Activated CD8-positive, alpha-beta memory T cell treated with anti-CD3 and anti-CD28 coated beads for 1 hour (primary cell): ENCODE data around the gene EHD4.
A peak's percentile ranks its signal among the peaks of the same experiment; 100 is the strongest.

Experiments used
- DNase-seq, 2 donors: peaks; one replicate each; pipeline ENCODE4 v3.0.0-alpha.2; 2020; ENCODE audit warnings: low read depth in 1 of 2; ENCODE audit errors: extremely low read depth in 1 of 2

EHD4 gene

DNA sequence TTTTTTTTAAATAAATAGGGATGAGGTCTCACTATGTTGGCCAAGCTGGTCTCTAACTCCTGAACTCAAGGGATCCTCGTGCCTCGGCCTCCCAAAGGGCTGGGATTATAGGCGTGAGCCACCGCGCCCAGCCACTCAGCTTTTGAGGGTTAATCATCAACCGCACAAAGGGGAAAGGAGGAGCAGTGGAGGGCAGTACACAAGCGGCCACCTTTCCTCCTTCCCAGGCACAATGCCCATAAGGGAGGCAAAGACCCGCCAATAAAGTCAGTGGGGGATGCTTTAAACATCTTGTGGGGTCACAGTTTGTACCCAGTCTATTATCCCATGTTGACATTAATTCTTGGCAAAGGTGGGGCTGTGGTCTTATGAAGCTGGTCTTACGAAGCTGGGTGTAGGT is 32.4 kb downstream of the EHD4 start:
- no peak for DNase-seq

DNA sequence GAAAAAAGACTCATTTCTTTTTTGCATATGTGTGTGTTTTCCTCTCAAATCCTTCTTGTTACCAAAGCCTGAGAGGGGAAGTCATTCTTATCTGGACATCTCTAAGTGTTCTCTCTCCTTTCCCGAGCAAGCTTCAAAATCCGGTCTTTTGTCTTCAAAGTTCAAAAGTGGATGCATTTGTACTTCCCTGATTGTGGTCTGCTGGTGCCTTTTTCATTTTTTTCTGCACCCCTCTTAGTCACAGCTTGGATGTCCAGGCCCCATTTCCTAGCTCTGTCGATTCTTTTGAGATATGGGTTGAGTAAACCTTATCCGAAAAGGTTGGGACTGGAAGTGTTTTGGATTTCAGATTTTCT is 34.8 kb downstream of the EHD4 start:
- no peak for DNase-seq

DNA sequence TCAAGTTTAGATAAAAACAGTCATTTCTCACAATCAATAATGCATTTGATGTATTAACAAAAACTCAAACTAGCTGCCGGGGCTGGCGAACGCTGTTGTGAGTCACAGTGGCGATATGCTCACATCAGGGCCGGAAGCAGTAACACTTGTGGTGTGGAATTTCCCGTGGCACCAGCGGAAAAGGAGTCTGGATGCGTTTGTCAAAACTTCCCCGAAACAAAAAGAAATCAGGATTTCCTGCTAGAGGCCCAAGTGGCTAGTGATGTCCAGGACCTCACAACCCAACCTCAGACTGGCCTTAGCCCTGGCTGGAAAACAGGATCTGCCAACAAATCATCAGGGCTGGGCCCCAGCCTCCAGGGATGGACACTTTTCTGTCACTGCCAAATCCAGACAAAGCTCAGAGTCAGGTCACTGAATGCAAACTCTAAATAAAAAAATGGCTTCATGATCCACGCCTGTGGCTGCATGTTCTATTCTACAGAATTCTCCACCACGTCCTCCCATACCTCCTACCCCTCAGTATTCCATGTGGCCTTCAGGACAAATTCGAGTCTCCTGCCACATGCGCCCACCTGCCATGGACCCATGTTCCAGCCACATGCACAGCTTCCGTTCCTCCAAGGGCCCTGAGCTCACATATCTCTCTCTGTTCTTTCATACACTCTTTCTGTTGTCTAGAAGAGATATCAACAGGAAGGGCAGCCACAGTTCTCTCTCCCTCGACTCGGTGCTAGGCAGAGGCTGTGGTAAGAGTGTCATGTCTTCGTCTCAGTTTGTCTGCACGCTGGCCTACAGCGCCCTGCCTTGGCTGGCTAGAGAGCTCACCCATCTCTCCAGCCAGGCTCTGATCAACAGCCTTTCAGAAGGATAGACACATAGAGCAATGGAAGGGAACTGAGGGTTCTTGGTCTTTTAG is 35.4 kb downstream of the EHD4 start:
- peak; percentile 44 to 46 for DNase-seq

DNA sequence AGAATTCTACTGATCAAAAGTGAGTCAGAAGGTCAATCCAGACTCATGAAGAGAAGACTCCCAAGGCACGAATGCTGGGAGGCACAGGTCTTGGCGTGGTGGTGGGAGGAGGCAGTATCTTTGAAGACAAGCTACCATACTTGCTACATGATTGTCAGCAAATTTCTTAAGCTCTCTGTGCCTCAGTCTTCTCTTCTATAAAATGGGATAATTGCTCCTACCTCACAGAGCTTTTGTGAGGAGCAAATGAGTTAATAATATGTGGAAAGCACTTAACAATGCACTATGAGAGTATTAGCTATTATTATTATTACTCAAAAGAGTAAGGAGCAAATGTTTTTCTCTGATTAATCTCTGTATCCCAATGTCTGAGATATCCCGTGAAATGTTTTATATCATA is 36.2 kb downstream of the EHD4 start:
- no peak for DNase-seq

DNA sequence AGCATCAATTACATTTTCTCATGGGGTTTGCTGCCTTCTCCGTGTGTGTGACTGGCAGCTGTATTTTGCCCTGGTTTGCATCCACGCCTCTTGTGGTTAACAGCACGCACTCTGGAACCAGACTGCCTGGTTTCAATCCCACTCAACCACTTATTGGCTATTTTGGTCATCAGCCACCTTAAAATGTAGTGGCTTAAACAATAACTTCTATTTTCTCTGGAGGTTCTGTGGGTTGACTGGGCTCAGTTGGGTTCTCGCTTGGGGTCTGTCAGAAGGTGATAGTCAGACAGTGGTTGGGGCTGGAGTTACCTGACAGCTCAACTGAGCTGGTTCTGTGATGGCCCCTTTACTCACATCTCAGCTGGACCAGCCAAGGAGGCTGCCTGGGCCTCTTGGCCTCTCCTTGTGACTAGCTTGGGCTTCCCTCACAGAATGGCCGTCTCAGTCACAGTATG is 36.8 kb downstream of the EHD4 start:
- no peak for DNase-seq

DNA sequence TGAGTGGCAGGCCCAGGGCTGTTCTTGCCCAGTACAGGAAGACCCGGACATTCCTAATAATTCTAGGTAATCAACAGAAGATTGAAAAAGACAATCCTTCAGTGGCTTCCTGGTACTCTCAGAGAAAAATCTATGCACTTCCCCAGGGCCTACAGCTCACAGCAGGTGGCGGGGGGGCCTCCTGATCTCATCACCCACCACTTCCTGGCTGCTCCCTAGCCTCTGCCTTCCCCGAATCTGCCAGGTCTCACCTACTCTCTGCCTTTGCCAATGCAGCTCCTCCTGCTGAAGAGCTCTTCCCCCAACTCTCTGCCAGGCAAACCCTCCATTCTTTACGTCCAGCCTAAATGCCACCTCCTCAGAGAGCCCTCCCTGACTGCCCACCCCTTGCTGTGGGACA is 37.5 kb downstream of the EHD4 start:
- DNase-seq: peak; percentile 36 to 53

DNA sequence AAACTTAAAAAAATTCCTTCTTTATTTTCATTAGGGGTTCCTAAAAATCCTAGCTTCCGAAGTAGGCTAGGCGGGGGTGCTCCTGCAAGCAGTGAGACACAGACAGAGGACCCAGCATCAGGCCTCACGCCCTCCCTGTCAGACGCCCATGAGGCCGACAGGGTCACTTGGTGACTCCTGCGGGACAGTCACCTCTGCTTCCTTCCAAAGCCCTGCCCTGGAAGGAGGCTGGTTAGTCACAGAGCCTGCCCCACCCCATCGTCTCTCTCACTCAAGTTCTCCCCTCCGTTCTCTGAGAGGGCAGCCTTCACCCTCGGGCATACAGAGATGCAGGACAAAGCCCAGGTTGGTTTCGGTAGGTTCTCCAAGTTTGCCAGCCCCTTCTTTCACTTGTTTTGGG is 38.6 kb downstream of the EHD4 start:
- DNase-seq: no peak

DNA sequence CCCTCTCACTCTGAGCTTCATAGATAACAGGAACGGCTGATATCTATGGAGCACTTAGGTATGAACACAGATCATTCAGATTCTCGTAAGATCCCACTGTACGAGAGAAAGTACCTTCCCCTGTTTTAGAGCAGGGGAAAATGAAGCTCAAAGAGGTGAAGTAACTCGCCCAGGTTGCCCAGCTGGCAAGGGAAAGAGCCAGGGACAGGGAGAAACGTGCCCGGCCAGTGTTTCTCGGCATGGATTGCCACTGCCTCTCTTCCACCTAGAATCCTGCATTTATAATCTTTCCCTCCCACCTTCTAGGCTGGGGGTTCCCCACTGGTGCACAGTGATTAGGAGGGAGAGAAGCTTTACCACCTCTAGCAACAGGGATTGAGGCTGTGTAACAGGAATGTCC is 39.0 kb downstream of the EHD4 start:
- DNase-seq: no peak

DNA sequence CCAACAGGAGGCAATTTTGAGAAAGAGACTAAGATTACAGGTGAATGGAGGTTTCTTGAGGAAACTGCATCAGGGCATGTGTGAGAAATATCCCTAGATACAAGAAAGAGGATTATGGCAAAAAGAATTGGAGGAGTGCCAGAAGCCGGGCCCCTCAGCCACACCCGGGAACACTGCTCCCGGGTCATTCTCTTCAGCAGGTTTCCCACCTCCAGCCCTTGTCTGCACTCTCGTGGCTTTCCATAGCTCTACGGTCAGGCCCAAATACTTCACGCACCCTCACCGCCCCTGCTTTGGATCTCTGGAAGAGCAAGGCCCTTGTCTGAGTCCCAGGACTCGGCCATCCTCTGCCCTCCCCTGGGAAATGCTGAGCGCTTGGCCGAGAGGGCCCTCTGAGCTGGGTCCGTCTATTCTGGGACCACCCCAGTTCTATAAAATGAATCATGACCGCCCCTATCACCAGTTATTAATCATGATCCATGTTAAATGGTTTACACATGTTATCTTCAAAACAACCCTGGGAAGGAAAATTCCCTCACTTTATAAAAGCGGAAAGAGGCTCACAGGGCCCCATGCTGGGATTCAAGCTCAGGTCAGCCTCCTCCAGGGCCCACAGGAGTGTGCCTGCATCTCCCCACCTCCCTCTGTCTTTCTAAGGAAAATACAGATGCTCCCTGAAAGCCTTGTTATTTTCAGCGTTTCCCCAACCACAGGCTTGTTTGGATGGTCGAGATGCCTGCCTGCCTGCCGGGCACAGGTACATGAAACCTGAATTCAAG is 39.7 kb downstream of the EHD4 start:
- no peak for DNase-seq

DNA sequence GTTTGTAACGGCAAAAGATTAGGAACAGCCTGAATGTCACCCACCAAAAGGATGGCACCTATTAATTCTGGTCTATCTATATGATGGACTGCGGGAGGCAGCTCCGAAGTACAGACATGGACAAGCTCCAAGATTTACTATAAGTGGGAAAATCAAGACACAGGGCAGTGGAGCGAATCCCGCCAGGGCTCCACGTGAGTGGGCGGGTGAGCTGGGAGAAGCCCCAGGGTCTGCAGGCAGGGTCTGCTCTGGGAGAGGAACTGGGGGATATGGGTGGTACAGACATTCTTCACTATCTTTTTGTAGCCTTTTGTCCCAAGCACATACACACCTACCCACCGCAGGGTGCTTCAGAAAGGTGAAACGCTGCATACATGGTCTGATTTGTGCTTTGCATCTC is 40.3 kb downstream of the EHD4 start:
- no peak for DNase-seq

DNA sequence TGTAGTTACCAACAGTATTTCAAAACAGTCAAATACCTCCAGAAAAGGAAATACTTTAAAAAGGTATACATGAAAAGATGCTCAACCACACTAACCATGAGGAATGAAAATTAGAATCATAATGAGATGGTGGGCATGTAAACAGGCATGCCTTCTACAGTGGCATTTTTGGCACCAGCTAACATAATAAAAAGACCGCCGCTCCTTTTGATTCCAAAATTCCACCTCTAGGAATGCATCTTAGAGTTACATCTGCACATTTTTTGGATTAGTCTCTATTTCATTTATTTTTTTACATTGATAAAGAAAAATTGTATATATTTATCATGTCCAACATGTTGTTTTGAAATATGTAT is 41.5 kb downstream of the EHD4 start:
- no peak for DNase-seq

DNA sequence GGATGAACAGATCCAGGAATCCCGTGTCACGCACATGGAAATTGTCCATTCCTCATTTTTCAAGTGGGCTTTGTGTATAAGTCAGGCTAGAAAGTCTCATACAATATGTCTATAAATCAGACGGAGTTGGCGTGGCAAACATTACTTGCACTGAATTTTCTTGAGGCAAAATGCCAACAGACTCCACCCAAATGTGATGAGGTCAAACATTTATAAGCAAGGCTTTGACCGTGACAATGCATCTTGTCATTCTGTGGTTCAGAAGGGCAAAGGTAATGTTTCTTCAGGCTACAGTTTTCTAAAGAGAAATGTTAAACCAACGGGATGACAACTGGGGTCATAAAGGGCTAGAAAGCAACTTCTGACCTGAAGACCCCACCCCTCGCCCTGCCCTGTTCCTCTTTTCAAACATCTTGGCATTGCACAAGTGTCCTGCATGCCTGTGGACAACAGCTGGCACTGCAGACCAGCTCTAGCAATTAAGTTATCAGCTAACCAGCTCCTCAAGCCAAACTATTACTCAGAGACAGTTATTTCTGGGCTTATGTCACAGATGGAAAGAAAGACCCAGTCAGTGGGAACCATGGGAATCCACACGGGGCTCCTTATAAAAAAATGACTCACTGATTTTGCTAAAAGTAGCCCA is 42.0 kb downstream of the EHD4 start:
- DNase-seq: no peak

DNA sequence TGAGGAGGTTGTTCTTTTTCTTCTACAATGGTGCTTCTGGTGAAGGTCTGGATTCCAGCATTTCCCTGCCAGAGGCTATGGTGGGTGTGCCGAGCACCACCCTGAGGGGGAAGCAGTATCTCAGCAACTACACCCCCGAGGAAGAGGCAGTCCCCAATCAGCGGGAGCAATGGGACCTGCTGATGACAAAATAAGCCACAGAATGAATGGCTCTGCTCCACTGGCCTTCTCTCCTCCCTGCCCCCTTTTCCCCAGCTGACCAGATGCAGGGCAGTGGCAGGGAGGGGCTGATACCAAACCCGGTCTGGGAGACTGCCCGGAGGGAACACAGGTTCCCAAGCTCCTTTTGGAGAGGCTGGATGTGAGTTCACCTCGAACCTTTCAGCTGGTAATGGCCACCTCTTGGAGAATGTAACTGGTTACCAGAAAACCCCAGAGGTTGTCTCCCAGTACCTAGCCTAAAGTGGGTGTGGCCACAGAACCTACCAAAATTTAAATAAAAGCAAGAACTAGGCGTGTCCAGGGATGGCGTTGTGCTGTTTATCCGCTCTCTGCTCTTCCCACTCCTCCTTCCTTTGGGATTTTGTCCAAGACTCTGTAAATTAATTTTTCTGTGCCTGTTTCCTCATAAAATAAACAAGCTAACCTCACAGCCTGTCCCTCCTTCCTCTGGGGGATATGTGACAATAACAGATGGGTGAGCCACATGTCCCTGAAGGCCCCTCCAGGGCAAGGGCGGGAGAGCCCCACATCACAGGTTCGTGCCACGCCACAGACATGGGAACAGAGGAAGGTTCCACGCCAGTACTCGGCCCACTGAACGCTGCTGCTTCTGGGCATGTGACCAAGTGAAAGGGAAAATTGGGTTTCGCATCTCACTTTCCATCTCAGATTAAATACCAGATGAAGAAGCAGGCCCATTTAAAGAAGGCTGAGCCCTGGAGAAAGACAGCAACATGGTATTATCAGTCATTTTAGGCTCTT is 43.4 kb downstream of the EHD4 start:
- no peak for DNase-seq

DNA sequence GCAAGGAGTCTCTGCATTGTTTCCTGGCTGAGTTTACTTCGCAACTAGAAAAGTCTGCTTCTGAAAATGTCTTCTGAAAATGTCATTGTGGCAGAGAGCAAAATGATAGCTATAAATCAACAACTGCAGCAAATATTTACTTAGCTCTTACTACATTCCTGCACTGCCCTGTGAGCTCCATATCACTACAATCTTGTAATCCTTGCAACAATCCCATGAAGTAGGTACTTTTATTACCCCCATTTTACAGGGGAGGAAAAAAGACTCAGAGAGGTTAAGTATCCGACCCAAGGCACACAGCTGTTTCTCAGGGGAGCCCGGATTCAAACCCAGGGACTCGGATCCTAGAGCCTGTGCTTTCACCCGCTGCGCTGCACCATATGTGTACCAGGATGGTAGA is 44.3 kb downstream of the EHD4 start:
- DNase-seq: no peak

DNA sequence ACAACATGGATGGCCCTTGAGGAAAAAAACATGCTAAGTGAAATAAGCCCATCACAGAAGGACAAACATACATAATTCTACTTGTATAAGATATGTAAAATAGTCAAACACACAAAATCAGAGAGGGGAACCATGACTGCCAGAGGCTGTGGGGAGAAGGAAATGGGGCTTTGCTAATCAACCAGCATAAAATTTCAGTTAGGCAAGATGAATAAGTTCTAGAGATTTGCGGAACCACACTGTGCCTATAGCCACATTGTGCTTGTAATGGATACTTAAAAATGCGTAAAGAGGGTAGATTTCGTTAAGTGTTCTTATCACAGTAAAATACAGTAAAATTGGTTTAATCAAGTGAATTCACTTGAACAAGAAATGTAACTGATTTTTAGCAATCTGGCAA is 44.8 kb downstream of the EHD4 start:
- no peak for DNase-seq

DNA sequence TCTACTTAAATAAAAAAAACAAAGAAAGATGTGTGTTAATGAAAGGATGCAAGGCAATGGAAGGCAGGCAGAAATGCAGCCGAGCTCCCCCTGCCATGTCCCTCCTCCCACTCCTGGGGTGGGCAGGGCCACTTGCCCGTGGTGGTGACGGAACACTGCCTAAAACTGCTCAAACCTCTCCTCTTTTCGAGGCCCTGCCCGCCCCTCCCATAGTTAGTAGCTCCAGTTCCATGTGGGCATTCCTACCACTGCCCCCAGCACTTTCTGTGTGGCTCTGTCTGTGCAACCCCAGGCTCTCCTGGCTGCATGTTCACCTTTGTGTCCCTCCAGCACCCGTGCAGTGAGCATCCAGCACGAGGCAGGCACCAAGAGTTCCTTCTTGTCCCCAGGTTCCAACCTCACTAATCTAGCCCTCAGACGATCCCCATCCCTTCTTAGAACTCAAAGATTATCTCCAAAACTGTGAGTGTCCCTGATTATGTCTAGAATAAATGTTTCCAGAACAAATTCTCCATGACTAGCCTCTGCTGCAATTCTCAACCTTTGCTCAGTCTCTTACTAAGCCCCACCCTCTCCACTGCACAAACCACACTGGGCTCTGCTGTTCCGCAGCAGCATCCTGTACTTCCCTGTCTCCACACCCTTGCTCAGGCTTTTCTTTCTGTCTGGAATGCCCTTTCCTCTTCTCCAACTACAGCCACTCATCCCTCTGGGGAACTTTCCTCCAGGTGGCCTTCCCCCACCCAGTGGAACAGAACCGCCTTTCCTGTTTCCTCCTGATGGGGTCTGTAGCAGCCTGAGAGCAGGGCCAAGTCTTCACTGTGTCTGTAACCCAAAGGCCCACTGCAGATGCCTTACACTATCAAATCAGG is 45.9 kb downstream of the EHD4 start:
- no peak for DNase-seq

DNA sequence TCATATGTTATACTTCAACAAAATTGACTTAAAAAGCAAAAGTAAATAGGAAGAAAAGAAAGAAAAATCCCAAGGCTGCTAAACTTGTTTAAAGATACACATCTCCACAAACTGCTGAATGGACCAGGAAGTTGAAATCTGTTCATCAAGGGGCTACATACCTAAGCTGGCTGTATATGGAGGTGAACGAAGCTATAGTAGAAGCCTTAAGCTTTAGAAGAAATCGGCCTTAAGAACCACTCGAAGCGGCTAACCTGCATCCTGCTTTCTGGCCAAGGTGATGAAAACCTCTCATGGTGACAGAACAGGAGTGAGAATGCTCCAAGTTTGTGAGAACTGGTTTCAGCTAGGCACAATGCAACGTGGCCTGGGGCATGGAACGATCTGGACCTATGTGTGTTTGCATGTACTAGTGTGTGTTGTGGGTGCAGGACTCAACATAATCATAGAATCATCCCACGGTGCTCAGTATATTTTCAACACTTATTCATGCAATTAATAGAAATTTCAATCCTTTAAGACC is 47.2 kb downstream of the EHD4 start:
- DNase-seq: no peak

DNA sequence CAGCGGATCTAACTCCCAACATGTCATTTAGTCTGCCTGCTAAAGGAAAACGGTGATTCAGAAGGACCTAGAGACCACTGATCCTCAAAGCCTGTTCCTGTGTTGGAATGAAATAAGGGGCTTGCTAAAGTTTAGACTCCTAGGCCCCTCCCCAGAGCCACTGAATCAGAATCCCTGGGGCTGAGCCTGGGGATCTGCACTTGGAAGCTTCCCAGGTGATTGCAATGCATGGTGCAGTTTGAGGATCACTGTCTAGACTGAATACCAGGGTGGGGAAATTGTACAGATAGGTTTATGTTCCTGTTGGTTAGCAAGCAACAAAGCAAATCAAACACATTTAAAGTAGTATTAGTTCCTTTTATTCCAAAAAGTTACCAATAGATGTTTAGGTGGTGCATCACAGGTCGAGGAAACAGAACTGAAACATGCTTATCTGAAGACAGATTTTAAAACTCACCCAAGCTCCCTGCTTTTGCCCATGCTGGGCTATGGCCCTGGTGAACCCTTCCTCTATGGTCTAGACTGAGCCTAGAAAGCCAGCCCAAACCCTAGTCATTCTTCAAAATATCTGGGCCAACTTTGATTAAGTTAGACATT is 48.9 kb downstream of the EHD4 start:
- no peak for DNase-seq

DNA sequence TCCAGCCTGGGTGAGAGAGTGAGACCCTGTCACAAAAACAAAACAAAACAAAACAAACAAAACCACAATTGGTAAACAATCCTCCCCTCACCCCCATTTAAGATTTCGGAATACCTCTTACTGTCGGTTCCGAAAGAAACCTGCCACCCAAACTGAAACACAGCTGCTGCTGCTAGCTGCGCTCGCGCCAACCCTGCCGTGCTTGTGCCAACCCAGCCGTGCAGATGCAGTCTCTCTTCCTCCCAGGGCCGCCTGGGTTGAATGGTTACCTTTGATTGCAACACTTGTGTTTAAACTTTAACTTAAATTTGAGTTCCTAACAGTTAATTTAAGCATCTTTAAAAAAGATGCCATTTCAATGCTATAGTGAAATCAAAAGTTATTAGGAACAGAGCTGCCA is 50.0 kb downstream of the EHD4 start:
- no peak for DNase-seq
